ENCODE results near the gene ABI3BP. TPM values are rescaled to one million over a fixed set of nuclear protein-coding genes. Genes with fewer than 3 reads are reported as not detected.

The ABI3BP gene
- total RNA-seq, 1 experiment from 2014 or later: 23.4 TPM

GRCh38 chr3:100899440-100900091 lies 93.7 kb downstream of the ABI3BP start:
- peak overlapping the region; percentile 92 for H3K27ac ChIP-seq (ENCODE audit: low read length)
- BruUV-seq (replicated peaks): no TSS peak
- peaks cover 19% of the 10 kb centered on the region for H3F3A ChIP-seq (ENCODE audit: low read length, unreplicated experiment)
- H3K9me2 ChIP-seq (replicated peaks; ENCODE audit: low read length): no peaks in the 10 kb centered on the region
- H2AFZ ChIP-seq (ENCODE audit: low read length): 0 out of 2 replicates have a peak overlapping the region, but pooled peaks have one; percentile 5
- H3K9ac ChIP-seq (ENCODE audit: low read length): peak overlapping the region; percentile 60
- no peak for TF ChIP-seq EZH2phosphoT487 (IDR thresholded peaks at IDR 0.05; ENCODE audit: borderline replicate concordance, low read length)
- TF ChIP-seq EZH2 (IDR thresholded peaks at IDR 0.05; ENCODE audit: low read length, unreplicated experiment): no peak
- TF ChIP-seq CTCF (conservative IDR thresholded peaks at IDR 0.05; ENCODE audit: low read depth, low read length): no peak
- no peaks in the 10 kb centered on the region for H3K27me3 ChIP-seq (ENCODE audit: low read length)
- peaks cover 64% of the 10 kb centered on the region for H3K4me1 ChIP-seq (ENCODE audit: insufficient read depth, low read length)
- H3K4me2 ChIP-seq (ENCODE audit: low read length): peak overlapping the region; percentile 76
- DNase-seq (peak; percentile 89), ATAC-seq (peak; percentile 66)
- H4K20me1 ChIP-seq (ENCODE audit: low read length): no peaks in the 10 kb centered on the region
- H3K79me2 ChIP-seq (ENCODE audit: low read length): peaks cover 6% of the 10 kb centered on the region; the same call in 1 of the 2 replicates
- ChIA-PET POLR2A (ENCODE audit: unreplicated experiment) (interaction anchor here (0.6 to 0.7 kb wide), 2 partner anchors 263 to 311 kb away, joined by 3 to 4 read pairs; no protein-coding TSS in a partner anchor), CTCF (no interaction called here)
- H3K9me3 ChIP-seq (ENCODE audit: low read length): no peaks in the 10 kb centered on the region
- H3K4me3 ChIP-seq (ENCODE audit: low read length): peak overlapping the region; percentile 32
- intact Hi-C loops (cut with micrococcal nuclease): loop anchor here (1.0 to 10.0 kb wide), 7 partner anchors 93 to 483 kb away; partner anchors contain the start of gene ADGRG7
- 0 out of 2 replicates have a peak, but pooled peaks cover 13% of the 10 kb centered on the region for H3K36me3 ChIP-seq (ENCODE audit: low read depth, low read length)

DNA sequence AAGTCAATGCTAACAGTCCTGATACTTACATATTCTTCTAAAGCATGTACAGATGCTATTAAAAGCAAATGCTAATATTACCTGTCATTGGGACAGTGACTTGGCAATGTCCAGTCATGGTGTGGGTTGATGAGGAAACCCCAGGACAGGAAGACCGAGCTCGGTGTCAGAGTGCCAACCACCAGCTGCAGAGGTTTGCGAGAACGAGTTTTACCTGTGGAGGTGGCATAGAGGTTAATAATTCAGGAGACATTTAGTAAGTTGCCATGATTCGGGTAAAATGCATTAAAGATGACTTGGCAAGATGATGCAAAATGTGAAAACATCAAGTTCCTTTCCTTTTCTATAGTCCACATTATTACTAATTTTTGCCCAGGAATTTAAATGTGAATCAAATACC lies 94.5 kb downstream of the ABI3BP start:
- peak overlapping the region; percentile 38 for H3K9ac ChIP-seq (ENCODE audit: low read length)
- ChIA-PET CTCF (no interaction called here), POLR2A (ENCODE audit: unreplicated experiment) (interaction anchor here (0.7 kb wide), 1 partner anchor 24 kb away, joined by 3 read pairs; no protein-coding TSS in a partner anchor)
- no peak for TF ChIP-seq EZH2phosphoT487 (IDR thresholded peaks at IDR 0.05; ENCODE audit: borderline replicate concordance, low read length)
- TF ChIP-seq EZH2 (IDR thresholded peaks at IDR 0.05; ENCODE audit: low read length, unreplicated experiment): no peak
- TF ChIP-seq CTCF (conservative IDR thresholded peaks at IDR 0.05; ENCODE audit: low read depth, low read length): no peak
- ATAC-seq: peak; percentile 5; the same call in 1 of the 2 replicates
- no TSS peak for BruUV-seq (replicated peaks)
- H3K79me2 ChIP-seq (ENCODE audit: low read length): peaks cover 6% of the 10 kb centered on the region; the same call in 1 of the 2 replicates
- no peaks in the 10 kb centered on the region for H3K27me3 ChIP-seq (ENCODE audit: low read length)
- no peaks in the 10 kb centered on the region for H3K9me2 ChIP-seq (replicated peaks; ENCODE audit: low read length)
- peaks cover 19% of the 10 kb centered on the region for H3F3A ChIP-seq (ENCODE audit: low read length, unreplicated experiment)
- no peaks in the 10 kb centered on the region for H4K20me1 ChIP-seq (ENCODE audit: low read length)
- no peak overlapping the region for H2AFZ ChIP-seq (ENCODE audit: low read length)
- H3K4me3 ChIP-seq (ENCODE audit: low read length): peak overlapping the region; percentile 32
- intact Hi-C loops (cut with micrococcal nuclease): loop anchor here (1.0 to 10.0 kb wide), 7 partner anchors 94 to 484 kb away; partner anchors contain the start of gene ADGRG7
- peak overlapping the region; percentile 76 for H3K4me2 ChIP-seq (ENCODE audit: low read length)
- H3K36me3 ChIP-seq (ENCODE audit: low read depth, low read length): 0 out of 2 replicates have a peak, but pooled peaks cover 13% of the 10 kb centered on the region
- peak; percentile 81 for DNase-seq
- H3K27ac ChIP-seq (ENCODE audit: low read length): peak overlapping the region; percentile 92
- no peaks in the 10 kb centered on the region for H3K9me3 ChIP-seq (ENCODE audit: low read length)
- peaks cover 62% of the 10 kb centered on the region for H3K4me1 ChIP-seq (ENCODE audit: insufficient read depth, low read length)
